Kidney epithelial cell (primary cell): ENCODE data around the gene RAN. TPM values are rescaled to one million over a fixed set of nuclear protein-coding genes. Genes with fewer than 3 reads are reported as not detected.

ENCODE experiments used
- DNase-seq: peaks from one replicate; pipeline ENCODE4 v3.0.0-alpha.2; 2010; ENCODE audit warnings: low read depth
- H3K27me3 ChIP-seq: 2 replicates; pipeline ENCODE4 v1.6.0; 2011; ENCODE audit warnings: low read length; ENCODE audit not compliant: control insufficient read depth, insufficient read depth
- H3K36me3 ChIP-seq: 2 replicates; pipeline ENCODE4 v1.5.1; 2011; ENCODE audit warnings: low read length; ENCODE audit not compliant: control insufficient read depth, insufficient read depth
- H3K4me3 ChIP-seq: 2 replicates; pipeline ENCODE4 v1.5.1; 2011; ENCODE audit warnings: low read depth, mild to moderate bottlenecking, control low read depth, low read length
- CTCF ChIP-seq: IDR thresholded peaks from 2 replicates; pipeline ENCODE4 v1.5.1; 2011; ENCODE audit warnings: mild to moderate bottlenecking, moderate library complexity, low read length, control low read depth, inconsistent platforms; ENCODE audit not compliant: insufficient read depth, poor library complexity, severe bottlenecking
- total RNA-seq: library from RNA; depleted of rRNA; stranded (reverse); fragments of >200 nt; gene quantifications from 2 replicates; pipeline ENCODE4 v1.2.3, GENCODE V29; 2015

The RAN gene
- total RNA-seq, 1 donor from 2014 or later: 344 TPM

DNA sequence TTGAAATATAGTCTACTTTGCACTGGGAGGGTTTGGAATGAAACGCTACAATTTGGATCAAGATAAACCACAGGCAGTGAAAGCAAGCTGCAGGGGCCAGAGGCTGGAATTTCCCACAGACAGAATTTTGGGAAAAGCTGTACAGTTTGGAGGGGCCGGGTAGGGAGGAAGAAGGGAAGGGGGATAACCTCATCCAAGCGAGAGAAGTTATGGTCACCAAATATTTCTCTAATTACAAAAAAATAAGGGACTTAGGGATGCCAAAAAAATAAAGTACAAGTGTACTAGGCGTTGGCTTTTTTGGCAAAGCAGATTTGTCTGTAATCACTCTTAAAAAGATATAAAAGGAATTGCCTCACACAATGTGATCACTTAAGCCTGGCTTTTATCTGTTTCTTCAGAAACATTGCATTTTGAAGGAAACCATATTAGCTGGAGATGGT is 50.7 kb downstream of the RAN start:
- no peak for DNase-seq
- no peak for TF ChIP-seq CTCF
- Histone ChIP-seq H3K4me3 (no peak overlapping the region), H3K27me3 (no peaks in the 10 kb centered on the region), H3K36me3 (no peaks in the 10 kb centered on the region)

GRCh38 chr12:130924966-130925665 is 53.2 kb downstream of the RAN start:
- TF ChIP-seq CTCF: no peak
- H3K36me3 ChIP-seq: no peaks in the 10 kb centered on the region
- H3K27me3 ChIP-seq: no peaks in the 10 kb centered on the region
- DNase-seq: no peak
- no peak overlapping the region for H3K4me3 ChIP-seq

DNA sequence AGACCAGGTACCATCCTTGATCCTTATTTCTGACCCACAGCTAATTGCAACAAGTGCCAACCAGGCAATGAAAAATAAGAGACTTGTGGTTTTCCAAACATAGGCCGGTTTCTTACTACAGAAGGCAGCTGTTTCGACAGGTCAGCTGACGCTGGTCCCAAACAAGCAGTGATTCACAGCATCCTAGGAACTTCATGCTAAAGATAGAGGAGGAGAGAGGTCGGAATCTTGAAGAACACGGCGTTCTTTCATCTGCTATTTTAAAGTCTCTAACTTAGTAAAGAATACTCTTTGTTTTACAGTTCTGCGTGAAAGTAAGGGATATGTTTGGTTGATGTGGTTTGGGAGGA is 53.8 kb downstream of the RAN start:
- Histone ChIP-seq H3K4me3 (no peak overlapping the region), H3K36me3 (no peaks in the 10 kb centered on the region), H3K27me3 (no peaks in the 10 kb centered on the region)
- no peak for DNase-seq
- no peak for TF ChIP-seq CTCF

Other genes with a start within 250 kb of the RAN start
- 0.50 and 0.82 TPM in 2 replicates for gene RIMBP2, start 155.8 kb upstream of the RAN start, total RNA-seq
- gene STX2, start 32.8 kb upstream of the RAN start, total RNA-seq: 19.4 and 24.4 TPM in 2 replicates
- 0.08 TPM in 1 of 2 replicates, not detected in the other for gene ADGRD1, start 81.8 kb downstream of the RAN start, total RNA-seq